ENCODE data around the gene F12.

F12 gene

GRCh38 chr5:177366528-177367322 lies 42.6 kb downstream of the F12 start (continued):
- TF ChIP-seq, protein P1, sequence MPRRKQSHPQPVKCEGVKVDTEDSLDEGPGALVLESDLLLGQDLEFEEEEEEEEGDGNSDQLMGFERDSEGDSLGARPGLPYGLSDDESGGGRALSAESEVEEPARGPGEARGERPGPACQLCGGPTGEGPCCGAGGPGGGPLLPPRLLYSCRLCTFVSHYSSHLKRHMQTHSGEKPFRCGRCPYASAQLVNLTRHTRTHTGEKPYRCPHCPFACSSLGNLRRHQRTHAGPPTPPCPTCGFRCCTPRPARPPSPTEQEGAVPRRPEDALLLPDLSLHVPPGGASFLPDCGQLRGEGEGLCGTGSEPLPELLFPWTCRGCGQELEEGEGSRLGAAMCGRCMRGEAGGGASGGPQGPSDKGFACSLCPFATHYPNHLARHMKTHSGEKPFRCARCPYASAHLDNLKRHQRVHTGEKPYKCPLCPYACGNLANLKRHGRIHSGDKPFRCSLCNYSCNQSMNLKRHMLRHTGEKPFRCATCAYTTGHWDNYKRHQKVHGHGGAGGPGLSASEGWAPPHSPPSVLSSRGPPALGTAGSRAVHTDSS (tag by site-specific recombination; IDR thresholded peaks at IDR 0.05), result no peak
- TF ChIP-seq ZBTB17 (tag by site-specific recombination; IDR thresholded peaks at IDR 0.05), result peak; percentile 100
- peak; percentile 38; the same call in 1 of the 2 replicates for TF ChIP-seq KLF8 (tag by site-specific recombination; IDR thresholded peaks at IDR 0.05)
- TF ChIP-seq, protein P2, sequence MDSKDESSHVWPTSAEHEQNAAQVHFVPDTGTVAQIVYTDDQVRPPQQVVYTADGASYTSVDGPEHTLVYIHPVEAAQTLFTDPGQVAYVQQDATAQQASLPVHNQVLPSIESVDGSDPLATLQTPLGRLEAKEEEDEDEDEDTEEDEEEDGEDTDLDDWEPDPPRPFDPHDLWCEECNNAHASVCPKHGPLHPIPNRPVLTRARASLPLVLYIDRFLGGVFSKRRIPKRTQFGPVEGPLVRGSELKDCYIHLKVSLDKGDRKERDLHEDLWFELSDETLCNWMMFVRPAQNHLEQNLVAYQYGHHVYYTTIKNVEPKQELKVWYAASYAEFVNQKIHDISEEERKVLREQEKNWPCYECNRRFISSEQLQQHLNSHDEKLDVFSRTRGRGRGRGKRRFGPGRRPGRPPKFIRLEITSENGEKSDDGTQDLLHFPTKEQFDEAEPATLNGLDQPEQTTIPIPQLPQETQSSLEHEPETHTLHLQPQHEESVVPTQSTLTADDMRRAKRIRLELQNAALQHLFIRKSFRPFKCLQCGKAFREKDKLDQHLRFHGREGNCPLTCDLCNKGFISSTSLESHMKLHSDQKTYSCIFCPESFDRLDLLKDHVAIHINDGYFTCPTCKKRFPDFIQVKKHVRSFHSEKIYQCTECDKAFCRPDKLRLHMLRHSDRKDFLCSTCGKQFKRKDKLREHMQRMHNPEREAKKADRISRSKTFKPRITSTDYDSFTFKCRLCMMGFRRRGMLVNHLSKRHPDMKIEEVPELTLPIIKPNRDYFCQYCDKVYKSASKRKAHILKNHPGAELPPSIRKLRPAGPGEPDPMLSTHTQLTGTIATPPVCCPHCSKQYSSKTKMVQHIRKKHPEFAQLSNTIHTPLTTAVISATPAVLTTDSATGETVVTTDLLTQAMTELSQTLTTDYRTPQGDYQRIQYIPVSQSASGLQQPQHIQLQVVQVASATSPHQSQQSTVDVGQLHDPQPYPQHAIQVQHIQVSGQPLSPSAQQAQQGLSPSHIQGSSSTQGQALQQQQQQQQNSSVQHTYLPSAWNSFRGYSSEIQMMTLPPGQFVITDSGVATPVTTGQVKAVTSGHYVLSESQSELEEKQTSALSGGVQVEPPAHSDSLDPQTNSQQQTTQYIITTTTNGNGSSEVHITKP (tag by site-specific recombination; IDR thresholded peaks at IDR 0.05), result peak; percentile 8; the same call in 1 of the 2 replicates
- 0 out of 2 replicates have a peak, but pooled peaks have one; percentile 22 for TF ChIP-seq ZNF2 (tag by site-specific recombination; IDR thresholded peaks at IDR 0.05)
- TF ChIP-seq ZNF266 (tag by site-specific recombination; IDR thresholded peaks at IDR 0.05; ENCODE audit: low read depth), result no peak
- peak; percentile 43; the same call in 1 of the 2 replicates for TF ChIP-seq ZFHX2 (tag by site-specific recombination; conservative IDR thresholded peaks at IDR 0.05)
- no peak for TF ChIP-seq RBAK (tag by site-specific recombination; IDR thresholded peaks at IDR 0.05)
- TF ChIP-seq ZIC2 (tag by site-specific recombination; IDR thresholded peaks at IDR 0.05), result peak; percentile 73
- TF ChIP-seq ZNF155 (tag by site-specific recombination; IDR thresholded peaks at IDR 0.05), result no peak
- no peak for TF ChIP-seq ZNF518A (tag by site-specific recombination; conservative IDR thresholded peaks at IDR 0.05; ENCODE audit: low read depth)
- TF ChIP-seq ZNF76 (tag by site-specific recombination; IDR thresholded peaks at IDR 0.05; ENCODE audit: borderline replicate concordance, low read depth), result peak; percentile 24; the same call in 1 of the 2 replicates
- TF ChIP-seq, protein P3, sequence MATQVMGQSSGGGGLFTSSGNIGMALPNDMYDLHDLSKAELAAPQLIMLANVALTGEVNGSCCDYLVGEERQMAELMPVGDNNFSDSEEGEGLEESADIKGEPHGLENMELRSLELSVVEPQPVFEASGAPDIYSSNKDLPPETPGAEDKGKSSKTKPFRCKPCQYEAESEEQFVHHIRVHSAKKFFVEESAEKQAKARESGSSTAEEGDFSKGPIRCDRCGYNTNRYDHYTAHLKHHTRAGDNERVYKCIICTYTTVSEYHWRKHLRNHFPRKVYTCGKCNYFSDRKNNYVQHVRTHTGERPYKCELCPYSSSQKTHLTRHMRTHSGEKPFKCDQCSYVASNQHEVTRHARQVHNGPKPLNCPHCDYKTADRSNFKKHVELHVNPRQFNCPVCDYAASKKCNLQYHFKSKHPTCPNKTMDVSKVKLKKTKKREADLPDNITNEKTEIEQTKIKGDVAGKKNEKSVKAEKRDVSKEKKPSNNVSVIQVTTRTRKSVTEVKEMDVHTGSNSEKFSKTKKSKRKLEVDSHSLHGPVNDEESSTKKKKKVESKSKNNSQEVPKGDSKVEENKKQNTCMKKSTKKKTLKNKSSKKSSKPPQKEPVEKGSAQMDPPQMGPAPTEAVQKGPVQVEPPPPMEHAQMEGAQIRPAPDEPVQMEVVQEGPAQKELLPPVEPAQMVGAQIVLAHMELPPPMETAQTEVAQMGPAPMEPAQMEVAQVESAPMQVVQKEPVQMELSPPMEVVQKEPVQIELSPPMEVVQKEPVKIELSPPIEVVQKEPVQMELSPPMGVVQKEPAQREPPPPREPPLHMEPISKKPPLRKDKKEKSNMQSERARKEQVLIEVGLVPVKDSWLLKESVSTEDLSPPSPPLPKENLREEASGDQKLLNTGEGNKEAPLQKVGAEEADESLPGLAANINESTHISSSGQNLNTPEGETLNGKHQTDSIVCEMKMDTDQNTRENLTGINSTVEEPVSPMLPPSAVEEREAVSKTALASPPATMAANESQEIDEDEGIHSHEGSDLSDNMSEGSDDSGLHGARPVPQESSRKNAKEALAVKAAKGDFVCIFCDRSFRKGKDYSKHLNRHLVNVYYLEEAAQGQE (tag by site-specific recombination; IDR thresholded peaks at IDR 0.05), result peak; percentile 12; the same call in 1 of the 2 replicates
- peak; percentile 49; the same call in 1 of the 2 replicates for TF ChIP-seq KLF9 (tag by site-specific recombination; IDR thresholded peaks at IDR 0.05; ENCODE audit: low read depth)
- TF ChIP-seq HIC1 (tag by site-specific recombination; IDR thresholded peaks at IDR 0.05), result 0 out of 2 replicates have a peak, but pooled peaks have one; percentile 60
- TF ChIP-seq ZNF596 (tag by site-specific recombination; IDR thresholded peaks at IDR 0.05), result no peak
- TF ChIP-seq ZNF354C (tag by site-specific recombination; IDR thresholded peaks at IDR 0.05; ENCODE audit: borderline replicate concordance, low read depth), result no peak
- TF ChIP-seq BCL11A (tag by site-specific recombination; IDR thresholded peaks at IDR 0.05; ENCODE audit: low read depth), result 0 out of 2 replicates have a peak, but pooled peaks have one; percentile 13
- TF ChIP-seq ZNF785 (tag by site-specific recombination; IDR thresholded peaks at IDR 0.05), result no peak
- no peak for TF ChIP-seq ZNF433 (tag by site-specific recombination; IDR thresholded peaks at IDR 0.05; ENCODE audit: low read depth)
- peak; percentile 81 for TF ChIP-seq ZNF335 (tag by site-specific recombination; conservative IDR thresholded peaks at IDR 0.05)
- peak; percentile 92 for TF ChIP-seq SP2 (tag by site-specific recombination; IDR thresholded peaks at IDR 0.05)

All from HEK293 (cell line).